Endodermal cell (in vitro differentiated cells): ENCODE measurements around the gene DCUN1D3. TPM values are rescaled to one million over a fixed set of nuclear protein-coding genes. Genes with fewer than 3 reads are reported as not detected.

Experiments used
- DNase-seq: peaks from one replicate; pipeline ENCODE4 v3.0.0-alpha.2; 2017
- H3K27ac ChIP-seq: 2 replicates; pipeline ENCODE4 v1.5.1; 2013; ENCODE audit warnings: mild to moderate bottlenecking, low read depth, low read length, moderate library complexity
- H3K27me3 ChIP-seq: 2 replicates; pipeline ENCODE4 v1.6.1; 2013; ENCODE audit warnings: mild to moderate bottlenecking, low read length, moderate library complexity; ENCODE audit not compliant: insufficient read depth, control insufficient read depth, poor library complexity, severe bottlenecking
- H3K36me3 ChIP-seq: 2 replicates; pipeline ENCODE4 v1.7.0; 2013; ENCODE audit warnings: mild to moderate bottlenecking, low read length, moderate library complexity; ENCODE audit not compliant: control insufficient read depth, insufficient read depth
- H3K4me1 ChIP-seq: one replicate; pipeline ENCODE4 v1.7.0; 2013; ENCODE audit warnings: low read length; ENCODE audit not compliant: control insufficient read depth, insufficient read depth
- H3K4me3 ChIP-seq: 2 replicates; pipeline ENCODE4 v1.5.1; 2013; ENCODE audit warnings: mild to moderate bottlenecking, low read length, moderate library complexity
- H3K9ac ChIP-seq: 2 replicates; pipeline ENCODE4 v1.6.1; 2013; ENCODE audit warnings: mild to moderate bottlenecking, low read length, moderate library complexity; ENCODE audit not compliant: poor library complexity, severe bottlenecking; ENCODE audit errors: extremely low read depth
- H3K9me3 ChIP-seq: 2 replicates; pipeline ENCODE4 v1.6.1; 2013; ENCODE audit warnings: mild to moderate bottlenecking, low read length, moderate library complexity; ENCODE audit not compliant: control insufficient read depth
- H3K27ac Mint-ChIP-seq: 2 replicates; pipeline ENCODE4 v1.8.0; 2020; ENCODE audit warnings: mixed read lengths
- H3K27me3 Mint-ChIP-seq: 2 replicates; pipeline ENCODE4 v1.8.0; 2021; ENCODE audit warnings: mild to moderate bottlenecking, mixed read lengths; ENCODE audit not compliant: insufficient read depth
- H3K36me3 Mint-ChIP-seq: 2 replicates; pipeline ENCODE4 v1.8.0; 2020; ENCODE audit warnings: low read depth, mixed read lengths
- H3K4me1 Mint-ChIP-seq: 2 replicates; pipeline ENCODE4 v1.8.0; 2020; ENCODE audit warnings: mixed read lengths
- H3K4me3 Mint-ChIP-seq: 2 replicates; pipeline ENCODE4 v1.8.0; 2020; ENCODE audit warnings: mild to moderate bottlenecking, moderate library complexity, mixed read lengths
- H3K9me3 Mint-ChIP-seq: 2 replicates; pipeline ENCODE4 v1.8.0; 2020; ENCODE audit warnings: mild to moderate bottlenecking, mixed read lengths
- CTCF ChIP-seq: fragments of 200-600 bp; sonication (generic); conservative IDR thresholded peaks from 2 replicates; pipeline ENCODE4 v1.5.0; 2021; ENCODE audit warnings: antibody characterized with exemption, mild to moderate bottlenecking
- WGBS, 2 experiments: methylation state at CpG; one replicate each; pipeline versions ENCODE4 v1.1.5 to v1.1.7; 2013; ENCODE audit warnings: missing lambda C conversion rate in 2 of 2, mixed read lengths in 1 of 2; ENCODE audit not compliant: insufficient coverage in 1 of 2, insufficient read length in 1 of 2; 5-methylcytosine and 5-hydroxymethylcytosine counted together
- total RNA-seq, 2 donors: library from RNA; stranded (reverse); fragmentation: NEBNext Ultra II Directional in 1 of 2; extraction: Animal tissue kit (Norgen Biotek cat#: 25700) in 1 of 2; gene quantifications; 2 replicates in 1 of 2; 3 replicates in 1 of 2; pipeline ENCODE4 v1.2.1, GENCODE V29; 2021

DCUN1D3 gene
- total RNA-seq, 2 donors from 2014 or later = 21.3 to 22.7 TPM

GRCh38 chr16:20814784-20815183, 85.4 kb downstream of the DCUN1D3 start:
- Mint-ChIP-seq H3K27me3 (no peaks in the 10 kb centered on the region), H3K4me1 (no peaks in the 10 kb centered on the region), H3K27ac (no peak overlapping the region), H3K9me3 (no peaks in the 10 kb centered on the region), H3K36me3 (peaks cover 6% of the 10 kb centered on the region), H3K4me3 (no peak overlapping the region)
- TF ChIP-seq CTCF = no peak
- Histone ChIP-seq H3K4me1 (no peaks in the 10 kb centered on the region), H3K9me3 (no peaks in the 10 kb centered on the region), H3K36me3 (peaks cover 4% of the 10 kb centered on the region), H3K9ac (no peak overlapping the region), H3K4me3 (no peak overlapping the region), H3K27me3 (no peaks in the 10 kb centered on the region), H3K27ac (no peak overlapping the region)
- 89 to 100% methylated on average over 4 of the region's 4 CpGs for WGBS, 2 experiments
- no peak for DNase-seq

GRCh38 chr16:20812510-20812909, 87.6 kb downstream of the DCUN1D3 start:
- H3K9me3 Mint-ChIP-seq = no peaks in the 10 kb centered on the region
- no peaks in the 10 kb centered on the region for H3K27me3 Mint-ChIP-seq
- Histone ChIP-seq H3K36me3 (peaks cover 4% of the 10 kb centered on the region), H3K27ac (no peak overlapping the region), H3K4me3 (no peak overlapping the region), H3K9me3 (no peaks in the 10 kb centered on the region), H3K4me1 (no peaks in the 10 kb centered on the region), H3K27me3 (no peaks in the 10 kb centered on the region), H3K9ac (no peak overlapping the region)
- no peak for DNase-seq
- 80 to 94% methylated on average over 1 to 2 of the region's 2 CpGs for WGBS, 2 experiments
- TF ChIP-seq CTCF = no peak
- H3K27ac Mint-ChIP-seq = no peak overlapping the region
- no peaks in the 10 kb centered on the region for H3K4me1 Mint-ChIP-seq
- peaks cover 2% of the 10 kb centered on the region for H3K36me3 Mint-ChIP-seq
- no peak overlapping the region for H3K4me3 Mint-ChIP-seq

GRCh38 chr16:20811889-20812439, 88.2 kb downstream of the DCUN1D3 start:
- no peak for TF ChIP-seq CTCF
- WGBS, 2 experiments = 91 to 94% methylated on average over 2 to 10 of the region's 10 CpGs
- Histone ChIP-seq H3K9me3 (no peaks in the 10 kb centered on the region), H3K27ac (no peak overlapping the region), H3K9ac (no peak overlapping the region), H3K27me3 (no peaks in the 10 kb centered on the region), H3K4me3 (no peak overlapping the region), H3K36me3 (peaks cover 4% of the 10 kb centered on the region), H3K4me1 (no peaks in the 10 kb centered on the region)
- DNase-seq = no peak
- no peak overlapping the region for H3K4me3 Mint-ChIP-seq
- H3K9me3 Mint-ChIP-seq = no peaks in the 10 kb centered on the region
- no peak overlapping the region for H3K27ac Mint-ChIP-seq
- peaks cover 2% of the 10 kb centered on the region for H3K36me3 Mint-ChIP-seq
- H3K27me3 Mint-ChIP-seq = no peaks in the 10 kb centered on the region
- no peaks in the 10 kb centered on the region for H3K4me1 Mint-ChIP-seq
